ENCODE results near the gene NUBPL. TPM values are rescaled to one million over a fixed set of nuclear protein-coding genes. Genes with fewer than 3 reads are reported as not detected.

Gene NUBPL
- total RNA-seq, 1 donor from 2014 or later: 11.0 TPM

GRCh38 chr14:31572955-31573354 lies 11.8 kb downstream of the NUBPL start:
- H3K27me3 ChIP-seq (ENCODE audit: control insufficient read depth in 3 of 3, insufficient read depth in 3 of 3, low read length in 3 of 3): no peaks in the 10 kb centered on the region
- H3K27ac ChIP-seq (ENCODE audit: low read depth, low read length): no peak overlapping the region
- no peak overlapping the region for H3K9ac ChIP-seq (ENCODE audit: low read depth in 1 of 3, low read length in 3 of 3)
- H3K4me1 ChIP-seq (ENCODE audit: control insufficient read depth in 3 of 3, insufficient read depth in 3 of 3, low read length in 3 of 3): peaks cover 2 to 15% (median 7%) of the 10 kb centered on the region in 3 donors
- no peaks in the 10 kb centered on the region for H3K9me3 ChIP-seq (ENCODE audit: control insufficient read depth in 3 of 3, low read length in 3 of 3)
- H3K36me3 ChIP-seq (ENCODE audit: control insufficient read depth in 3 of 3, insufficient read depth in 3 of 3, low read length in 3 of 3): no peaks in the 10 kb centered on the region
- H3K4me3 ChIP-seq (ENCODE audit: low read length in 3 of 3): no peak overlapping the region

- Histone ChIP-seq H3K27me3 (ENCODE audit: control insufficient read depth in 3 of 3, insufficient read depth in 3 of 3, low read length in 3 of 3) (no peaks in the 10 kb centered on the region), H3K36me3 (ENCODE audit: control insufficient read depth in 3 of 3, insufficient read depth in 3 of 3, low read length in 3 of 3) (no peaks in the 10 kb centered on the region), H3K9ac (ENCODE audit: low read depth in 1 of 3, low read length in 3 of 3) (no peak overlapping the region), H3K4me3 (ENCODE audit: low read length in 3 of 3) (no peak overlapping the region), H3K4me1 (ENCODE audit: control insufficient read depth in 3 of 3, insufficient read depth in 3 of 3, low read length in 3 of 3) (peaks cover 12 to 14% (median 13%) of the 10 kb centered on the region in 3 donors), H3K27ac (ENCODE audit: low read depth, low read length) (no peak overlapping the region), H3K9me3 (ENCODE audit: control insufficient read depth in 3 of 3, low read length in 3 of 3) (no peaks in the 10 kb centered on the region)
Measured at GRCh38 chr14:31576949-31577348, 15.7 kb downstream of the NUBPL start.

DNA sequence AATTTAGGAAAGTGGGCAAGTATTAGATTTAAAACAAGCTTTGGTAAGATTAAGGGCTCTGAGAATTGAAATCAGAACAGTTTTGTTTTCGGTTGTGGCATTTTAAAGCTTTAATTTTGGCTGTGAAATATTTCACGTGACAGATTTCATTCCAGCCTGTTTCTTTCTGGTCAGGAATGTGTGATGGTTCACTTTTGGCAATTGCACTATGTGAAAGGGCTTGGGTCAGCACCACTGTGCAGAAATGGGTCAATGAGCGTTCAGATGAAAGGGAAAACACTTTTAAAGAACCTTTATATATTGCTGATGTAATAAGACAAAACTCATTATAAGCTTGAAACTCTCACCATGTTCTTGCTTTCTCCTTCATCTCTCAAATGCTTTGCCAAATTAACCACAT lies 17.1 kb downstream of the NUBPL start:
- Histone ChIP-seq H3K9ac (ENCODE audit: low read depth in 1 of 3, low read length in 3 of 3) (no peak overlapping the region), H3K36me3 (ENCODE audit: control insufficient read depth in 3 of 3, insufficient read depth in 3 of 3, low read length in 3 of 3) (no peaks in the 10 kb centered on the region), H3K27ac (ENCODE audit: low read depth, low read length) (peak overlapping the region; percentile 32), H3K4me1 (ENCODE audit: control insufficient read depth in 3 of 3, insufficient read depth in 3 of 3, low read length in 3 of 3) (peaks cover 13 to 17% (median 14%) of the 10 kb centered on the region in 3 donors), H3K27me3 (ENCODE audit: control insufficient read depth in 3 of 3, insufficient read depth in 3 of 3, low read length in 3 of 3) (no peaks in the 10 kb centered on the region), H3K9me3 (ENCODE audit: control insufficient read depth in 3 of 3, low read length in 3 of 3) (no peaks in the 10 kb centered on the region), H3K4me3 (ENCODE audit: low read length in 3 of 3) (no peak overlapping the region)

- H3K9me3 ChIP-seq (ENCODE audit: control insufficient read depth in 3 of 3, low read length in 3 of 3): no peaks in the 10 kb centered on the region
- H3K36me3 ChIP-seq (ENCODE audit: control insufficient read depth in 3 of 3, insufficient read depth in 3 of 3, low read length in 3 of 3): no peaks in the 10 kb centered on the region
- H3K27me3 ChIP-seq (ENCODE audit: control insufficient read depth in 3 of 3, insufficient read depth in 3 of 3, low read length in 3 of 3): no peaks in the 10 kb centered on the region
- H3K4me3 ChIP-seq (ENCODE audit: low read length in 3 of 3): no peak overlapping the region
- H3K9ac ChIP-seq (ENCODE audit: low read depth in 1 of 3, low read length in 3 of 3): no peak overlapping the region
- H3K4me1 ChIP-seq (ENCODE audit: control insufficient read depth in 3 of 3, insufficient read depth in 3 of 3, low read length in 3 of 3): peaks cover 13 to 19% (median 14%) of the 10 kb centered on the region in 3 donors
- H3K27ac ChIP-seq (ENCODE audit: low read depth, low read length): peak overlapping the region; percentile 32
Measured at GRCh38 chr14:31578792-31579501, 17.7 kb downstream of the NUBPL start.

GRCh38 chr14:31580234-31580633 lies 19.0 kb downstream of the NUBPL start:
- H3K4me1 ChIP-seq (ENCODE audit: control insufficient read depth in 3 of 3, insufficient read depth in 3 of 3, low read length in 3 of 3): peaks cover 13 to 19% (median 14%) of the 10 kb centered on the region in 3 donors
- no peaks in the 10 kb centered on the region for H3K27me3 ChIP-seq (ENCODE audit: control insufficient read depth in 3 of 3, insufficient read depth in 3 of 3, low read length in 3 of 3)
- no peak overlapping the region for H3K4me3 ChIP-seq (ENCODE audit: low read length in 3 of 3)
- no peak overlapping the region for H3K27ac ChIP-seq (ENCODE audit: low read depth, low read length)
- no peak overlapping the region for H3K9ac ChIP-seq (ENCODE audit: low read depth in 1 of 3, low read length in 3 of 3)
- no peaks in the 10 kb centered on the region for H3K36me3 ChIP-seq (ENCODE audit: control insufficient read depth in 3 of 3, insufficient read depth in 3 of 3, low read length in 3 of 3)
- H3K9me3 ChIP-seq (ENCODE audit: control insufficient read depth in 3 of 3, low read length in 3 of 3): no peaks in the 10 kb centered on the region

- Histone ChIP-seq H3K36me3 (ENCODE audit: control insufficient read depth in 3 of 3, insufficient read depth in 3 of 3, low read length in 3 of 3) (no peaks in the 10 kb centered on the region), H3K4me3 (ENCODE audit: low read length in 3 of 3) (no peak overlapping the region), H3K4me1 (ENCODE audit: control insufficient read depth in 3 of 3, insufficient read depth in 3 of 3, low read length in 3 of 3) (peaks cover 13 to 19% (median 14%) of the 10 kb centered on the region in 3 donors)
Measured at GRCh38 chr14:31582286-31582691, 21.1 kb downstream of the NUBPL start.

DNA sequence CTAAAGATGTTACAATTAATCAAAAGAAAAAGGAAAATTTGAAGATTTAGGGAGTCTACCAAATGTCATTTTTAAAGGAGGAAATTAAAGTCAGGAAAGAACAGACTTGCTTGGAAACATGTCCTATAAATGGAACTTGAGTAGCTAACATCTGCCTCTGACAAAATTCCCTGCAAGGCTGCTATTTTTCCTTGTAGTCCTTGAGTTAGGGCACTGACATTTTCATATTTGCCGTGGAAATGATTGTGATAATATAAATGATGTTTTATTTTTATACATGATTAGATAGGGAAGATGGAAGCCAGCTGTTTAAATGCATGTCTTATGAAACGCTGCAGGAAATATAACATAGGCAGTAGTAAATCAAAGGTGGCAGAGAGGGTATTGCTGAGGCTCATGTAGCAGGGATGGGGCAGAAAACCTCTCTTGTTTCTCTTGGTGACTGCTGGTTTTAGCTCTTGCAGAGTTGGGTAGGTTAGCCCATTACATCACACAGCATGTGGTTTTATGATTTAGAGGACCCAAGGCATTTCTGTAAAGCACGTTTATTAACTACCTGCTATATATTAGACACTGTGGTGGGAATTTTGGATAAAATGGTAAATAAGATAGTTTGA lies 21.7 kb downstream of the NUBPL start:
- H3K36me3 ChIP-seq (ENCODE audit: control insufficient read depth in 3 of 3, insufficient read depth in 3 of 3, low read length in 3 of 3): no peaks in the 10 kb centered on the region
- no peak overlapping the region for H3K4me3 ChIP-seq (ENCODE audit: low read length in 3 of 3)
- H3K9ac ChIP-seq (ENCODE audit: low read depth in 1 of 3, low read length in 3 of 3): no peak overlapping the region
- H3K27ac ChIP-seq (ENCODE audit: low read depth, low read length): no peak overlapping the region
- H3K9me3 ChIP-seq (ENCODE audit: control insufficient read depth in 3 of 3, low read length in 3 of 3): no peaks in the 10 kb centered on the region
- peaks cover 8 to 14% (median 14%) of the 10 kb centered on the region in 3 donors for H3K4me1 ChIP-seq (ENCODE audit: control insufficient read depth in 3 of 3, insufficient read depth in 3 of 3, low read length in 3 of 3)
- no peaks in the 10 kb centered on the region for H3K27me3 ChIP-seq (ENCODE audit: control insufficient read depth in 3 of 3, insufficient read depth in 3 of 3, low read length in 3 of 3)

More at GRCh38 chr14:31582286-31582691, 21.1 kb downstream of the NUBPL start:
- Histone ChIP-seq H3K27me3 (ENCODE audit: control insufficient read depth in 3 of 3, insufficient read depth in 3 of 3, low read length in 3 of 3) (no peaks in the 10 kb centered on the region), H3K27ac (ENCODE audit: low read depth, low read length) (no peak overlapping the region), H3K9me3 (ENCODE audit: control insufficient read depth in 3 of 3, low read length in 3 of 3) (no peaks in the 10 kb centered on the region), H3K9ac (ENCODE audit: low read depth in 1 of 3, low read length in 3 of 3) (no peak overlapping the region)

GRCh38 chr14:31590206-31590605 lies 29.0 kb downstream of the NUBPL start:
- no peaks in the 10 kb centered on the region for H3K9me3 ChIP-seq (ENCODE audit: control insufficient read depth in 3 of 3, low read length in 3 of 3)
- no peaks in the 10 kb centered on the region for H3K36me3 ChIP-seq (ENCODE audit: control insufficient read depth in 3 of 3, insufficient read depth in 3 of 3, low read length in 3 of 3)
- H3K4me1 ChIP-seq (ENCODE audit: control insufficient read depth in 3 of 3, insufficient read depth in 3 of 3, low read length in 3 of 3): no peaks in the 10 kb centered on the region
- H3K9ac ChIP-seq (ENCODE audit: low read depth in 1 of 3, low read length in 3 of 3): no peak overlapping the region
- H3K27me3 ChIP-seq (ENCODE audit: control insufficient read depth in 3 of 3, insufficient read depth in 3 of 3, low read length in 3 of 3): no peaks in the 10 kb centered on the region
- H3K27ac ChIP-seq (ENCODE audit: low read depth, low read length): no peak overlapping the region
- no peak overlapping the region for H3K4me3 ChIP-seq (ENCODE audit: low read length in 3 of 3)

GRCh38 chr14:31592122-31592521 lies 30.9 kb downstream of the NUBPL start:
- Histone ChIP-seq H3K4me1 (ENCODE audit: control insufficient read depth in 3 of 3, insufficient read depth in 3 of 3, low read length in 3 of 3) (no peaks in the 10 kb centered on the region), H3K4me3 (ENCODE audit: low read length in 3 of 3) (no peak overlapping the region), H3K9me3 (ENCODE audit: control insufficient read depth in 3 of 3, low read length in 3 of 3) (no peaks in the 10 kb centered on the region), H3K27ac (ENCODE audit: low read depth, low read length) (no peak overlapping the region), H3K27me3 (ENCODE audit: control insufficient read depth in 3 of 3, insufficient read depth in 3 of 3, low read length in 3 of 3) (no peaks in the 10 kb centered on the region), H3K9ac (ENCODE audit: low read depth in 1 of 3, low read length in 3 of 3) (no peak overlapping the region), H3K36me3 (ENCODE audit: control insufficient read depth in 3 of 3, insufficient read depth in 3 of 3, low read length in 3 of 3) (no peaks in the 10 kb centered on the region)

DNA sequence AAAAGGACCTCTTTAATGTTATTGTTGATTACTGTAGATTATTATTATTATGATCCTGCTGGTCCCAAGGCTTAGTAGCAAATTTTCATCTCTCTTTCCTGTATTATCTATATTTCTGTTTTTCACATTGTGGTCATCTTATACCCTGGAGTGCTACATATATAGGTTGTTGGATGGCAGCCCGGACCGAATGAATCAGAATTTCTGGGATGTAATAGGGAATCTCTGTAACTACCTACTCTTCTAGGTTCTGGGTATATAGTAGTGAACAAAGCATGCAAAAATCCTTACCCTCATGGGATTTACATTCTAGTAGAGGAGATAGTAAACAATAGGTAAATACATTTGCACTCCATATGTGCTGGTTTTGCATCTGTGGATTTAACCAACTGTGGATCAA lies 31.4 kb downstream of the NUBPL start:
- Histone ChIP-seq H3K27me3 (ENCODE audit: control insufficient read depth in 3 of 3, insufficient read depth in 3 of 3, low read length in 3 of 3) (no peaks in the 10 kb centered on the region), H3K9me3 (ENCODE audit: control insufficient read depth in 3 of 3, low read length in 3 of 3) (no peaks in the 10 kb centered on the region), H3K9ac (ENCODE audit: low read depth in 1 of 3, low read length in 3 of 3) (no peak overlapping the region), H3K4me3 (ENCODE audit: low read length in 3 of 3) (no peak overlapping the region), H3K36me3 (ENCODE audit: control insufficient read depth in 3 of 3, insufficient read depth in 3 of 3, low read length in 3 of 3) (no peaks in the 10 kb centered on the region), H3K4me1 (ENCODE audit: control insufficient read depth in 3 of 3, insufficient read depth in 3 of 3, low read length in 3 of 3) (no peaks in the 10 kb centered on the region), H3K27ac (ENCODE audit: low read depth, low read length) (no peak overlapping the region)
